GM10266 (cell line): ENCODE measurements around the gene CIROP.

Source experiments
- DNase-seq: peaks from one replicate; pipeline ENCODE4 v3.0.0; 2012; ENCODE audit errors: extremely low spot score
- TF ChIP-seq, protein P1 (sequence below): IDR thresholded peaks from 2 replicates; pipeline ENCODE4 v1.5.1; 2012; ENCODE audit warnings: mild to moderate bottlenecking, low read depth; ENCODE audit not compliant: control insufficient read depth, insufficient read depth; ENCODE audit errors: missing control alignments

CIROP gene

GRCh38 chr14:23117371-23118020 lies 12.7 kb upstream of the CIROP start:
- TF ChIP-seq, protein P1, sequence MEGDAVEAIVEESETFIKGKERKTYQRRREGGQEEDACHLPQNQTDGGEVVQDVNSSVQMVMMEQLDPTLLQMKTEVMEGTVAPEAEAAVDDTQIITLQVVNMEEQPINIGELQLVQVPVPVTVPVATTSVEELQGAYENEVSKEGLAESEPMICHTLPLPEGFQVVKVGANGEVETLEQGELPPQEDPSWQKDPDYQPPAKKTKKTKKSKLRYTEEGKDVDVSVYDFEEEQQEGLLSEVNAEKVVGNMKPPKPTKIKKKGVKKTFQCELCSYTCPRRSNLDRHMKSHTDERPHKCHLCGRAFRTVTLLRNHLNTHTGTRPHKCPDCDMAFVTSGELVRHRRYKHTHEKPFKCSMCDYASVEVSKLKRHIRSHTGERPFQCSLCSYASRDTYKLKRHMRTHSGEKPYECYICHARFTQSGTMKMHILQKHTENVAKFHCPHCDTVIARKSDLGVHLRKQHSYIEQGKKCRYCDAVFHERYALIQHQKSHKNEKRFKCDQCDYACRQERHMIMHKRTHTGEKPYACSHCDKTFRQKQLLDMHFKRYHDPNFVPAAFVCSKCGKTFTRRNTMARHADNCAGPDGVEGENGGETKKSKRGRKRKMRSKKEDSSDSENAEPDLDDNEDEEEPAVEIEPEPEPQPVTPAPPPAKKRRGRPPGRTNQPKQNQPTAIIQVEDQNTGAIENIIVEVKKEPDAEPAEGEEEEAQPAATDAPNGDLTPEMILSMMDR: no peak
- no peak for DNase-seq

DNA sequence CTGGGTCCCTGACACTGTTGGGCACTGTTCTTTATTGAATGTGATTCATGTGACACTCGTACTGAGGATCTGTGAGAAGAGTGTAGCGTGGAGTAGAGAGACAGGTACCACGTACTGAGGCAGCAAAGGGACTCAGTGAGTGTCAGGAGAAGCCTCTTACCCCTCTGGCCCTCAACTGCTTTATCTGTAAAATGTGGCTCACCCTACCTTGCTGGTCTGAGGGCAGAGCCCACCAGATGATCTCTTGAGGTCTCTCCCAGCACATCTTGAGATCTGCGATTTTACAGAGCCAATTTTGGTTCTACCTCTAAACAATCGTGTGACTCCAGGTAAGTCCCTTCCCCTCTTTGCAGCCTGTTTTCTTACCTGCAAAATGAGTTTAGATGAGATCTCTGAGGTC lies 11.1 kb upstream of the CIROP start:
- TF ChIP-seq, protein P1: no peak
- no peak for DNase-seq

DNA sequence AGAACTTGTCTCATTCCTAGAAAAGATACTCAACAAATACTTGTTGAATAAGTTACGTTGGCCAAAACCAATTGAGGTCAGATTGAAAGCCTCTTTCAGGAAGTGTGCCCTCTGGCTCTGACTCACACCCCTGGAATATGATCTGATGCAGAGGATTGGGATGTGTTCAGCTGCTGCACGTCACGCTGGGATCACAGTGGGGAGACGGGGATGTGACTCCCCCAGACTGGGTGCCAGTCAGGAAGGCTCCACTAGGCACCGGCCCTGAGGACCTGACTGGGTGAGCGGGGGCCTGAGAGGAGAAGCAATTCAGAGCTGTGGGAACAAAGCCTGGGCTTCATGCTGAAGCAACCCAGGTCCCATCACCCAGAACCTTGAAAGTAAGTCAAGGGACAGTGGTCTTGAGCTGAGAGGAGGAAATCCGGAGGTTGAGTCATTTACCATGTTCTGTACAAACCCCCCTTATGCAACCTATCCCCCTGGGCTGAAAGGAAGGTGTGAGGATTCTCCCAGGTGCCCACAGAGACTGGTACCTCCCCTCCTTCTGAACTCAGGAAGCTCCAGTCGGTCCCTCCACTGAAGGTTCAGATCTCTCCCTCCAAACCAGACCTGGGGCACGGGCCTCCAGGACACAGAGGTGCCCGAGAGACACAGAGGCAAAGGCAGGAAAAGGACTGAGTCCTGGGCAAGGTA lies 10.4 kb upstream of the CIROP start:
- no peak for DNase-seq

DNA sequence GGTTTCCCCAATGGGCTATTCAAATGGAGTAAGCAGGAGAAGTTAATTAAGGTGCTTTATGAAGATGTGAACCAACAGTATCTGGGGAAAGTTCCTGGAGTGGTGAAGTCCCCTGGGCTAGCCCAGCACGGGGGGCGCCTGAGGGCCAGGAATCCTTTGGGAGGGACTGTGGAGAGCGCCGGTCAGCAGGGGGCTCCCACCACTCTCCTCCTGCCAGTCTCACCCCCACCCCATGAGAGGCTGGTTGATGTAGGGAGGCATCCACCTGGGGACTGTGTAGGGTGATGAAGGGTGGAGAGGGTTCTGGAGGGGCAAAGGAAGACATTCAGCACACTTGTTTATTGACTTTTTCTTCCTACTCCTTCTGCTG lies 9.9 kb upstream of the CIROP start:
- TF ChIP-seq, protein P1: no peak
- no peak for DNase-seq

More for the DNA sequence above, 10.4 kb upstream of the CIROP start:
- TF ChIP-seq, protein P1: no peak

- DNase-seq: no peak
- TF ChIP-seq, protein P1: no peak
These were observed 9.3 kb upstream of the CIROP start for GRCh38 chr14:23114120-23114458.

- no peak for DNase-seq
- TF ChIP-seq, protein P1: no peak
These were observed 8.8 kb upstream of the CIROP start for GRCh38 chr14:23113431-23114119.
